ENCODE results near the gene MACC1. TPM values are rescaled to one million over a fixed set of nuclear protein-coding genes. Genes with fewer than 3 reads are reported as not detected.

The MACC1 gene
- total and polyA plus RNA-seq, 10 of the 15 experiments (the other 5 are each of a cell fraction or from before 2014, with no cell fraction given): 6.0 to 61.1 (median 12.7) TPM

DNA sequence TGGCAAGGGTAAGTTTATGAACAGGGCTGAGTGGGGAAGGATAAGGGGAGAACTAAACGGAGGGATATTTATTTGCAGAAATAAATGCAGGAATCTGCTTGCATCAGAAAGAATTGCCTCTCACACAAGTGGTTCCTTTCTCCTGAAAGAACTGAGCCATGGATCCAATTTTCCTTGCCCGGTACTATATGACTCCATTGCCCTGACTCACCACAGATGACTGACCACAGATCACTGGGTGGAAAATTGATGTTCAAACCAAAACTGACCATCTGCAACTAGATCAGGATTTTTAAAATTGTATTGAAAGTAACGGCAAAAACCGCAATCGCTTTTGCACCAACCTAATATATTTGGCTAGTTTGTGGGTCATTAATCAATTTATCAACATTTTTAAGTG, 6.2 kb upstream of the MACC1 start:
- Histone ChIP-seq H3K27ac (ENCODE audit: control insufficient read depth, insufficient read depth) (no peak overlapping the region), H3K27me3 (replicated peaks in 1 of 2; ENCODE audit: control insufficient read depth in 2 of 2, insufficient read depth in 2 of 2, low read length in 1 of 2) (no peaks in the 10 kb centered on the region), H3K4me2 (ENCODE audit: control insufficient read depth, insufficient read depth) (no peak overlapping the region), H3K9me3 (replicated peaks; ENCODE audit: control insufficient read depth, insufficient read depth, low read length) (no peaks in the 10 kb centered on the region; the same call in 1 of the 3 replicates), H3K4me3 (no peak overlapping the region), H2AFZ (ENCODE audit: control insufficient read depth, low read depth, low read length) (no peak overlapping the region), H3K36me3 (ENCODE audit: control insufficient read depth in 2 of 2, insufficient read depth in 2 of 2, low read length in 1 of 2) (no peaks in the 10 kb centered on the region), H3K79me2 (ENCODE audit: control insufficient read depth, insufficient read depth, low read length) (no peaks in the 10 kb centered on the region), H3K9ac (ENCODE audit: control insufficient read depth, insufficient read depth, low read length) (no peak overlapping the region), H3K4me1 (ENCODE audit: control insufficient read depth, insufficient read depth, low read length) (peaks cover 30% of the 10 kb centered on the region), H4K20me1 (ENCODE audit: control insufficient read depth, insufficient read depth) (no peaks in the 10 kb centered on the region)
- FAIRE-seq (no peak), ATAC-seq (no peak), DNase-seq (ENCODE audit: low read depth, low spot score) (no peak)
- intact Hi-C loops (cut with micrococcal nuclease; ENCODE audit: unreplicated experiment) (no loop called here), in situ Hi-C loops (cut with MboI) (no loop called here)
- ChIA-PET RAD21 (ENCODE audit: unreplicated experiment) (interaction anchor here (1.4 to 7.9 kb wide), 2 partner anchors 13 to 16 kb away, joined by 6 to 230 read pairs; no protein-coding TSS in a partner anchor), CTCF (interaction anchor here (1.3 to 8.1 kb wide), 2 partner anchors 13 to 24 kb away, joined by 3 to 159 read pairs; no protein-coding TSS in a partner anchor), POLR2A (interaction anchor here (1.0 to 3.1 kb wide), 2 partner anchors 11 to 14 kb away, joined by 4 to 12 read pairs; no protein-coding TSS in a partner anchor), SMC1A (ENCODE audit: uncharacterized antibody, unreplicated experiment) (interaction anchor here (1.2 to 16.9 kb wide), 4 partner anchors 14 to 89 kb away, joined by 3 to 474 read pairs (median 78); no protein-coding TSS in a partner anchor)
- WGBS (ENCODE audit: insufficient coverage, insufficient replicate concordance, low lambda C conversion rate, missing lambda C conversion rate): 97% methylated on average over 5 of the region's 5 CpGs
- TF ChIP-seq YBX1 (IDR thresholded peaks at IDR 0.05): no peak
- TF ChIP-seq E2F8 (IDR thresholded peaks at IDR 0.05; ENCODE audit: low read depth, partially characterized antibody): no peak
- TF ChIP-seq NKRF (conservative IDR thresholded peaks at IDR 0.05): no peak
- no TSS peak for BruUV-seq (replicated peaks)

All from GM12878 (cell line).